Measurements from ENCODE around the gene ITM2C.

DNA sequence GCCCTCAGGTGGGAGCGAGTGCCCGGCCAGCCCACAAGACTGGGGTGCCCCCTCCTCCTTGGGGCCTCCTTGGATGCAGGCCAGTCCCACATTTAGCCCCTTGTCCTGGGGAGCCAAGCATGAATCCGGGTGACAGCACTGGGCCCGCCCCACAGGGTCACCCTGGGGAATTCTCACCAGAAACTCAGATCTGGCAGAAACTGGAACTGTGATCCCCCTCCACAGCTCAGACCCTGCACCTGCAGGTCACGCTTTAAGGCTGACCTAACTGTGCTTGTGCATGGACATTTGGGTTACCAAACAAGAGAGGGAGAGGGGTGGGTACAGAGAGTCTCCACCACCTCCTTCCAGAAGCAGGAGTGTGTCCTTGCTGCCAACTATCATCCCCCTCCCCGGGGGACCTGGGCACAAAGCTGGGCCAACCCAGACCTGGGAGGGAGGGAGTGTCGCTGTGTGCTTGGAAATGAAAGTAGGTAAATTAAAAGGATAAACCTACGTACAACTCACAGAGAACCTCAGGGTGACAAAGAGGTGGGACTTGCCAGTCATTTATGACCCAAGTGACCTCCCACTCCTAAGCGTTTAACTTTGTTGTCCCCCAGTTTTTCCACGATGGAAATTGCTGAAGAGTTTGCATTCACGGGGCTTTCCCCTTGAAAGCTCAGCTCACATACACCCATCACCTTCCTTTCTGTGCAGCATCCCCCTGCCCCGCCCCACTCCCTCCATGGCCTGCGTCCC, 9.1 kb downstream of the ITM2C start:
- TF ChIP-seq, protein P1, sequence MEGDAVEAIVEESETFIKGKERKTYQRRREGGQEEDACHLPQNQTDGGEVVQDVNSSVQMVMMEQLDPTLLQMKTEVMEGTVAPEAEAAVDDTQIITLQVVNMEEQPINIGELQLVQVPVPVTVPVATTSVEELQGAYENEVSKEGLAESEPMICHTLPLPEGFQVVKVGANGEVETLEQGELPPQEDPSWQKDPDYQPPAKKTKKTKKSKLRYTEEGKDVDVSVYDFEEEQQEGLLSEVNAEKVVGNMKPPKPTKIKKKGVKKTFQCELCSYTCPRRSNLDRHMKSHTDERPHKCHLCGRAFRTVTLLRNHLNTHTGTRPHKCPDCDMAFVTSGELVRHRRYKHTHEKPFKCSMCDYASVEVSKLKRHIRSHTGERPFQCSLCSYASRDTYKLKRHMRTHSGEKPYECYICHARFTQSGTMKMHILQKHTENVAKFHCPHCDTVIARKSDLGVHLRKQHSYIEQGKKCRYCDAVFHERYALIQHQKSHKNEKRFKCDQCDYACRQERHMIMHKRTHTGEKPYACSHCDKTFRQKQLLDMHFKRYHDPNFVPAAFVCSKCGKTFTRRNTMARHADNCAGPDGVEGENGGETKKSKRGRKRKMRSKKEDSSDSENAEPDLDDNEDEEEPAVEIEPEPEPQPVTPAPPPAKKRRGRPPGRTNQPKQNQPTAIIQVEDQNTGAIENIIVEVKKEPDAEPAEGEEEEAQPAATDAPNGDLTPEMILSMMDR (conservative IDR thresholded peaks at IDR 0.05), result no peak
- no peak for TF ChIP-seq ZFX (IDR thresholded peaks at IDR 0.05)
